ENCODE results near the gene TAF1L.

- no peak for TF ChIP-seq POLR2A (IDR thresholded peaks at IDR 0.05; ENCODE audit: extremely low read depth, insufficient read length)
- TF ChIP-seq, protein P1, sequence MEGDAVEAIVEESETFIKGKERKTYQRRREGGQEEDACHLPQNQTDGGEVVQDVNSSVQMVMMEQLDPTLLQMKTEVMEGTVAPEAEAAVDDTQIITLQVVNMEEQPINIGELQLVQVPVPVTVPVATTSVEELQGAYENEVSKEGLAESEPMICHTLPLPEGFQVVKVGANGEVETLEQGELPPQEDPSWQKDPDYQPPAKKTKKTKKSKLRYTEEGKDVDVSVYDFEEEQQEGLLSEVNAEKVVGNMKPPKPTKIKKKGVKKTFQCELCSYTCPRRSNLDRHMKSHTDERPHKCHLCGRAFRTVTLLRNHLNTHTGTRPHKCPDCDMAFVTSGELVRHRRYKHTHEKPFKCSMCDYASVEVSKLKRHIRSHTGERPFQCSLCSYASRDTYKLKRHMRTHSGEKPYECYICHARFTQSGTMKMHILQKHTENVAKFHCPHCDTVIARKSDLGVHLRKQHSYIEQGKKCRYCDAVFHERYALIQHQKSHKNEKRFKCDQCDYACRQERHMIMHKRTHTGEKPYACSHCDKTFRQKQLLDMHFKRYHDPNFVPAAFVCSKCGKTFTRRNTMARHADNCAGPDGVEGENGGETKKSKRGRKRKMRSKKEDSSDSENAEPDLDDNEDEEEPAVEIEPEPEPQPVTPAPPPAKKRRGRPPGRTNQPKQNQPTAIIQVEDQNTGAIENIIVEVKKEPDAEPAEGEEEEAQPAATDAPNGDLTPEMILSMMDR (IDR thresholded peaks at IDR 0.05; ENCODE audit: low read depth, low read length) = no peak
Observed at GRCh38 chr9:32618261-32618660, 17.2 kb downstream of the TAF1L start.
